HG02623 (cell line): ENCODE measurements around the gene BTG4.

Experiments used
- ATAC-seq: cut with Tn5 transposase; IDR thresholded peaks from one replicate; pipeline ENCODE4 v1.9.1; 2021; ENCODE audit warnings: moderate library complexity; ENCODE audit not compliant: unreplicated experiment

BTG4 gene

DNA sequence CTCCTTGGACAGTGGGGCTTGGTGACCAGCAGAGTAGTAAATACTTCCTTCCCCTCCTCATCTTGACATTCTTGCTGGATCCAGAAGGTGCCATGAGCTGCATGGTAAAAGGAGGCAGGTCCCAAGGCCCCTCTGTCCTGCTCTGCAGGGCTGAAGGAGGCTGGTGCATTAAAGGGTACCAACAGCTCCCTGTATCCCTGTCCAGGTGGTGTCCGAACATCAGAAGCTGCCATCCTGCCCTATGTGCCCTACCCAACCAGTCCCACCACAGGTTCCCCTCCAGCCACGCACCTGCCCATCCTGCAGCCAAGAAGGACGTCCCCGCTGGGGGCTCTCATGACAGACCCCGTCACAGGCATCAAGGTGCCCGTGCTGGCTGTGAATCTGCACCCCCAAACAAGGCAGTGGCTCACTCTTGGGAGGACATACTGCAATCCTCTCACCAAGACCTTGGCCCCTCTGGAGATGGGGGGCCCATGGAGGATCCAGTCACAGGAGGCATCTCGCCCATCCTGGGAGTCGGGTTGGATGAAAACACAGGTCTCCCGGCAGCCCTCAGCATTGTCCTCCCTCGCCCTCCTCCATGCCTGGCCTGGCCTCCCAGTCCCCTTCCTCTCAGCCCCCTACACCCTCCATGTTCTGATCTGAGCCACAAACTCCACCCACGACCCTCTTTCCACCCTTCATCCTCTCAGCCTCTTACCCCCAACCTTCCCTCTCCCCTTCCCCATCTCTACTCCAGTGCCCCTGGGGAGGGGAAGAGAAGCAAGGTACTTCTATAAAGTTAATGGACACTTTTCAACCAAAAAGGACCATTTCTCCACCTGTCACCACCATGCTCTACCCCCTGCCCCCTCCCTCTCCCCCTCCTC, 55.1 kb downstream of the BTG4 start:
- ATAC-seq: no peak

DNA sequence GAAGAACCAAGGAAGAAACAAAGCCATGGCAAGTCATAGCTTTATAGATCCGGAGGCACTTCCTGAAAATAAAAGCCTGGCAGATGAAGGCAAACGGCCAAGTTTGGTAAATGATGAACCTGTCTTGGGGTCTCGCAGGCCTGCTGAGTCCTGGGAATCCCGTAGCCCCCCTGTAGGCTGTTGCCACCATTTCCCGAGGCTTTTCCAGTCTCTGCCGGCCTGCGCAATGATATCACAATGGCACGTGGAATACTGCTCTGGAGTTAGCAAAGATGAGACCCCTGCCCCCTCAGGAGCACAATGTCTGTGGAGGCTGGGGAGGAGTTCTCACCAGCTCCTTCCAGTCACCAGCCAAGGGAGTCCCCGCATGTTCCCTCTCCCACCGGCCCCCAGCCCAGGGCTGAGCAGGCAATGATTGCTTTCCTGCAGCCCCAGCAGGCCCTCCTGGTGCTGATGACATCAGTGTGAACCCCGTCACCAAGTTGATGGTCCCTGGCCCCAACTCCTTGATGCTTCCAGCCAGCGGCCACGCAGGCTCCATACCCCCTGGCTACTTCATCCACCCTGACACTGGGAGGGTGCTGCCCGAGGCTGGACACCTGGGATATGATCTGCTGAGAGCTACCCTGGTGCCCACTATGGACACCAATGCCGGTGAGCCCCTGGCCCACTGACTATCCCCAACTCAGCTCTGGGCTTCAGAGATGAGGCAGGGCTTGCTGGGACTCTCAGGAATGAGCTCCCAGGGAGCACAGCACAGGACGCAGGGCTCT, 55.9 kb downstream of the BTG4 start:
- no peak for ATAC-seq

DNA sequence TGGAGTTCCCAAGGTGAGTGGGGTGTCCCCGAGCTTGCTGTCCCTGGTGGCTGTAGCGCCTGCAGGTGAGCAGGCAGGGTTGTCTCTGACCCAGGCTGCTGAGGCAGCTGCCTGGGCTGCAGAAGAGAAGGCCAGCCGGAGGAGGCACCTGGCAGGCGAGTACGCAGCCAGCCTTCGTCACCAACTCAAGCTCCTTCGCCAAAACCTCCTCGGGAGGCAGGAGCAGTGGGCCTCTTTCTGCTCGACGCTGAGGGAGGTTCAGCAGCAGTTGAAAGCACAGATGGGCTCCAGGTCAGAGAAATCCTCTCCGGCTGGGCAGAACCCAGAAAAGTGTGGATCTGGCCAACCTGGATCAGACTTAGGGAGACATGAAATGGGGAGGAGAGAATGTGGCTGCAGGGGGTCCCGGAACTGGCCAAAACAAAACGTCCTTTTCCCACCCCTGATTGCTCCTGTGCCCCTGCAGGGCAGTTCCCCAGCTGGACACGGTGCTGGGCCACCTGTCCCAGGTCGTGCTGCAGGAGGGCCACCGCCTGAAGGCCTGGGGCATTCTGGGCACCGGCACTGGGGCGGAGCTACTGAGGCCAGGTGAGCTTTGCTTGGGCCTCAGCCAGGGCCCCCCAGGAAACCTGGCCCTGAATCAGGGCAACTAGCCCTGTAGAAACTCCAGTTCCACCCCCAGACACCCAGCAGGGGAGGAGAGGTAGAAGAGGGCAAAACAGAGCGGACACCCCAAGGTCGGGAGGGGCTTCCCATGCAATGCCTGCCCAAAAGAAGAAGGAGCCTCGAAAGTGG, 56.7 kb downstream of the BTG4 start:
- ATAC-seq: no peak

DNA sequence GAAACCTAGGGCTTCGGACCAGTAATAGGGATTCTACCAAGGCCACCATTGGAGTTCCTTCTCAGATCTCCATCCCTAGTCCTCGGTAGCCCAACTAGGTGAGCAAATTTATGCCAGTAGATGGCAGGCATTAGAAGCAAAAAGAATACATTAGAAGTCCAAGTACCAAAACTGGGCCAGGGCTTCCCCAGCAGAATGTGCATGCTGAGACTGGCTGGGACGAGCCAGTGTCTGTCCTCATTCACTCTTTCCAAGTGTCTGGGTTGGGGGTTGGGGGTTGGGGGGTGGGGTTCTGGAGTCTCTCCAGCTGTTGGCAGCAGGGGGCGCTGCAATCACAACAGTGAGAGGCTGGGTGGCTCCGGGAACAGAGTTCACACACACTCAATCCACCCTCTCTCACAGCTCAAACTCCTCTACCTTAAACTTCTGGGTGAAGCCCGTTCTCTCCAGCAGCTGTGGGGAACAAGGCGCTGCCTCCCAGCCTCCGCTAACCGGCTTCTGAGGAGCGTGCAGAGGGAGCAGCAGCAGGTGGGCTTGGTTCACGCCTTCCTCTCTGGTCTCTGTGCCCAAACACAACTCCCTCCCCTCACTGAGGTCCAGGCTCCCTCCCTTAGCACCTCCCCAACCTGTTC, 57.5 kb downstream of the BTG4 start:
- ATAC-seq: no peak

DNA sequence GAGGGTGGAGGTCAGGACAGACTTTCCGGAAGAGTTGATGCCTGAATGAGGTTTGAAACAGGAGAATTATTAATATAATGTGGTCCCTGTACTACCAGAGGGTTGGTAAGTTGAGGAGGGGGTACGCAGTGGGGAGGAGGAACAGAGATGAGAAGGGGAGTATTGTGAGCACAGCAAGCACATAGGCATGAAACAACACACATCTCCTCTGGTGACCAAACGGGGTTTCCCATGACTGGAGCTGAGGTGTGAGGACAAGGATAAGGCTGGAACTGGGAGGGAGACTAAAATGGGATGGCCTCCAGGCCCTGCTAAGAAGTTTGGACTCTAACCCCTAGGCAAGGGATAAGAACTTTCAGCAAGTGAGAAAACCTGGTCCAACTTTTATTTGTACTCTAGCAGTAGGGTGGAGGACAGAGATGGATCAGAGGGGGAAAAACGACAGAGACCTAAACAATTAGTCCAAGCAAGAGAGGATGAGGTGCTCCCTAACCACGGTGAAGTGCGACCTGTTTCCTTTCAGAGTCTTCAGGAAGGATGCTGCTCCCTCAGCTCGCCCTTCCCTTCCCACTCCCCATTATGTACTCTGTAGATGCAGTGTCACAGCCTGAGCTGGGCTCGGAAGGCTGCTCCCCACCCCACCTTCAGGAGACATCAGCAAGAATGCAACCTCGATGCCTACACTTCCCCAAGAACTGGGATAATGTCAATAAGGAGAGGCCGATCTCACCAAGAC, 59.2 kb downstream of the BTG4 start:
- ATAC-seq: no peak

DNA sequence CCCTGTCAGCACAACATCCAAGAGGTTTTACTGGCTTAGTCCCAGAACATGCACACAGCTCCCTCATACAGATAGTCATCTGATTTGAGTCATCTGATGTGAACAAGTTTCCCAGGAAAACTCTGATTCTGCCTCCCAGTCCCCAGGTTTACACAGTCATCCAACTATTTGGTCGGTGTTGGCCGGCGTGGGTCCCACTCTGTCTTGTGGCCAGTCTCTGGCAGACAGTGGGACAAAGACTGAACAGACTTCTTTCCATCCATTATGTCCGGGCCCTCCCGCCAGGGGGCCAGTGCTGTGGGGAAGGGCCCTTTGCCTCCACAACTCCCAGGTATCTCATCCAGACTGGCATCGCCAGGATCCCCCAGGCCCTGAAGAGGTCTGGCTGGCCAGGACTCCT, 60.0 kb downstream of the BTG4 start:
- no peak for ATAC-seq

DNA sequence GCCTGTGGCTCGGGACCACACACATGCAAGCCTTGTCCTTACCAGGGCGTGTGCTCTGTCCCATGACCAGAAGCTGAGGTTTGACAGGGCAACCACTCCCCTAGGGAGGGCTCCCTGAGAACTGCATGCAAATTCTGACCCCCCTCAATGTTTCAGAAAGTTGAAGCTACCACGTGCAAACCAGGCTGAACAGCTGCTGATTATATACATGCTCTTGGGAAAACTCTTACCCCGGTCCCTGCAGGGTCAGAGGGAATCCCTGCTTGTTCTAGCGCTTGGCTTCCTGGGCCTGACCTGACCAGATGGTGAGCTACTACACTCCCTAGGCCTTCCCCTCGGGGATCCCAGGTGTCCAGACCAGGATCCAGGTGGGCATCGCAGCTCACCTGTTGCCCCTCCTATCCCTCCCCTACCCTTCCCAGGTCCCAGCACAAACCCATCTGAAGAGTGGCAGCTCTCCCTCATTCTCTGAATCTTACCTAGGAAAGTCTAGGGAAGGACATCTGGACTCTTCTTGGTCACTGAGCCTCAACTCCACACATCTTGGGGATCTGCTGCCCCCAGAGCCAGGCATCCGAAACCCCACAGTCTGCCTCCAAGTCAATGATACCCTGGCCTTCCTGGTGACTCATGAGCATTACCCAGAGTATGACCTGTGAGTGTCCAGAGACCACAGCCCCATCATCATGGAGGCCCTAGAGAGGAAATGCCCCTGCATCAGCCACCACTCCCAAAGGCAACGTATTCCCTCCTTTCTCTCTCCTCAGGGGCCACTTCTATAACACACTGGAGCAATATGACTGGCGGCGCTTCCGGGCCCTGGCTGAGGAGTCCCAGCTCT, 61.5 kb downstream of the BTG4 start:
- ATAC-seq: peak; percentile 81

DNA sequence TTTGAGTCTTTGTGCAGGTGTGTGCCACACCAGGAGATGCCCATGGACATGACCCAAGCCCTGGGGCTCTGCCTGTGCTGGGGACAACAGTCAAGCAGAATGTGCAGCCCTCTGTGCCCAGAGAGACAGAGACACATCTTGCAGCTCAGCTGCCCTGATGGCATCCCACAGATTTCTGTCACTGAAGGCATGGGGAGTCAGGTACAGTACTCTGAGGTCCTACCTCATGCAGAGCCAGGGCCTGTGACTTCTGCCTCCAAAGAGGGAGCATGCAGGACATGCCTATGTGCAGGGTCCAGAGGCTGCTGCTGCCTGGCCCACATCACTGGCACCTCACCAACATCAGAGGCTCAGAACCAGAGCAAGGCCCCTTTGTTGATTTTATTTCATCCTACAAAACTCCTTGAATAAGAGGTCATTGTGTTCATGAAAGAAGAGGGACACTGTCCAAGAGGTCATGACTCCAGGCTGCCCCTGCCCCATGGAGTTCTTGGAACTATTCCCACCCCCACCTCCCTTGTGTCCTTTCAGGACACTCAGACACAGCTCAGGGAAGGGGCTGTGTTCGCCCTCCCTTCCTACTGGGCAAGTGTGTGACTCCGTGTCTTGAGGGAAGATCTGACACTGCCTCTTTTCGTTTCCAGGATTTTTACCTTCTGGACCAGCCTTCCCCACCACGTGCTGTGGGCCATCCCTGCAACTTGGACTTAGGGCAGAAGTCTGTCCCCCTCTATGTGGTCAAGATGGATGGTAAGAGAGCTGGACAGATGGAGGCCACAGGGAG, 62.3 kb downstream of the BTG4 start:
- ATAC-seq: no peak

DNA sequence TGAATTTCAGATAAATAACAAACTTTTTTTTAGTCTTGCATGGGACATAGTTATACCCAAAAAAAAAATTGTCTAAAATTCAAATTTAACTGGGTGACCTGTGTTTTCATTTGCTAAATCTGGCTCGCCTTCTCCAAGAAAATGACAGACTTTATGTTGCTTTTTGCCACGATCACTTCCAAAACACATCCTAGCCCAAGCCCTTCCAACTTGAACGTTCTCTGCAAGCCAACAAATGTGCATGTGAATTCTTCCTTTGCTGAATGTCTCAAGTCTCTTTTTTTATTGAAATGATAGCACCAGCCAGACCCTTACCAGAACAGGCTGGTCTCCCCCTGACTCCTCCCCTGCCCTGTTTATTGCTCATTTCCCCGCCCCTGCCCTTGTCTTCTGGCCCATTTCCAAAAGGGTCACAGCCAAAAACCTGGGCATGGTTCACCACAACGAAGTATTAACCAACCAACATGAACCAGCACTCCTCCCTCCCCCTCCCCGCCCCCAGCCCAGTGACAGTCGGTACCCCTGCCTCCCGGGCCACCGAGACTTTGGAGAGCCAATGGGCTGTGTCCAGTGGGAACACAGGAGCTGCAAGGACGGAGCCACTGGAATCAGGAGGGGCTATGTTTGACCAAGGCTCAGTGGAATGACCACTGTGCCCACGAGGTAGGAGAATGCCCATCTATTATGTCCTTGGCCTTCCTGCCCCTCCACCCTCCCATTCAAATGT, 63.2 kb downstream of the BTG4 start:
- no peak for ATAC-seq

DNA sequence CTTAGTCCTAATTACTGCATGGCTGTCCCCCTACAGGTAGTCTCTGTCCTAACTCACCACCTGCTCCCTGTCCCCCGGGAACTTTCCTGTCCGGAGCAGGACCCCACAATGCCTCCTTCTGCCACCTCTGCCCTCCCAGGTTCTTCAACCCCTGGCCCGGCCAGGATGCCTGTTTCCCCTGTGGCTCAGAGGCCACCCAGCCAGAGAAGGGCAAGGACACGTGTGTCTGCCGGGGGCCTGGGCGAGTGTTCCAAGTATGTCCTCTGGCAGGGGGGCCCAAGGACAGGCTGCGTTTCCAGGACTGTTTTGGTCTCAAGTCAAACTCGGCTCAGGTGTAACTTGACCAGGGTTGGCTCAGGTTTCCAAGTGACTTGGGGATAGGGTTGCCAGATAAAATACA, 63.8 kb downstream of the BTG4 start:
- ATAC-seq: no peak

DNA sequence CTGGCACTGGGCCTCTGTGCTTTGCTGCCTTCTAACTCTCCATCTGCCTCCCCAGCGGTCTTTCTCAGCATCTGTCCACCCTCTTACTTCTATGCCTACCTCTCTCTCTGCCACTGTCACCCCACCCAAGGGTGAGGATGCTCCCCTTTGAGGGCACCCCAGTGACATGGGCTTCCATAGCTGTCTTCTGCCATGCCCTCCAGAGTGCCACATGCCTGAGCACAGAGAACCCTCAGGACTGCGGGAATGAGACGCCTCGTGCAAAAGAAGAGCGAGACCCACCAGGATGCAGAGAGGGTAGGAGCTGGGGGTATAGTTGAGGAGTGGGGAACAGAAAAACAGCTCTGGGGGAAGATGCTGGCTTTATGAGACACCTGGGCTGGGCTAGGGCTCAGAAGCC, 64.3 kb downstream of the BTG4 start:
- ATAC-seq: no peak

DNA sequence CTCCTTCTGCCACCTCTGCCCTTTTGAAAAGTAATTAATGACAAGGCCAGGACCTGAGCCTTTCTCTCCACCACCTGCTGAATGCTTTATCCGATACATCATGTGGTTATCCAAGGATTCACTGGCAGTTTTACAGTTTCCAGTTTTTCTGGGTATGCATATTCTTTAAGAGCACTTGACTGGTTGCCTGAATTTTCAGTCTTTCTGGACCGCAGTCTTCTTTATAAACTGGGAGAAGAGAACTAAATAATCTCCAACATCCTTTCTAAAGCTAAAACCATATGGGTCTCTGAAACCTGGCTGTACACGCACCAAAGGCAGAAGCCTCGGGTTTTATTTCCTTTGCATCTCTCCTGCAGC, 65.1 kb downstream of the BTG4 start:
- no peak for ATAC-seq

DNA sequence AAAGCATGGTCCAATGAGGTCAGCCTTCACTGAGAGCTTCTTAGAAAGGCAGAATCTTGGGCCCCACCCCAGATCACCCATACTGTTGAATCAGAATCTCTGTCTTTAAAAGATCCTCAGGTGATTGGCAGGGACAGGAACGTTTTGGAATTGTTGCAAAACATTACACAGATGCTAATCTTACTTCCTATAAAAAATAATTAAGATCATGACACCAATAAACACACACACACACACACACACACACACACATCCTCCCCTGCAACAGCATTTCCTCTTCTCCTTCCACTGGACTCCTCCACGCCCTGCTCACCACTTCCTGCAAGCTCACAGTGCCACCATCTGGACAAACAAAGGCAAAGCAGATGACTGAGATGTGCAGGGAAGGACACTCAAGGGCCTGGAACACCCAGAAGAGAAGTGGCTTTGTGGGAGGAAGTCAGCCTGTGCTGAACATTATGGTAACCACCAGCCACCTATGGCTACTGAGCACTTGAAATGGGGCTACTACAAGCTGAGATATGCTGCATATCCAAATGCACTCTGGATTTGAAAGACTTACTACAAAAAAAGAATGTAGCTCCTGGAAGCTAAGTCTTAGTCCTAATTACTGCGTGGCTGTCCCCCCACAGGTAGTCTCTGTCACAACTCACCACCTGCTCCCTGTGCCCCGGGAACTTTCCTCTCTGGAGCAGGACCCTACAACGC, 65.6 kb downstream of the BTG4 start:
- ATAC-seq: peak; percentile 85

DNA sequence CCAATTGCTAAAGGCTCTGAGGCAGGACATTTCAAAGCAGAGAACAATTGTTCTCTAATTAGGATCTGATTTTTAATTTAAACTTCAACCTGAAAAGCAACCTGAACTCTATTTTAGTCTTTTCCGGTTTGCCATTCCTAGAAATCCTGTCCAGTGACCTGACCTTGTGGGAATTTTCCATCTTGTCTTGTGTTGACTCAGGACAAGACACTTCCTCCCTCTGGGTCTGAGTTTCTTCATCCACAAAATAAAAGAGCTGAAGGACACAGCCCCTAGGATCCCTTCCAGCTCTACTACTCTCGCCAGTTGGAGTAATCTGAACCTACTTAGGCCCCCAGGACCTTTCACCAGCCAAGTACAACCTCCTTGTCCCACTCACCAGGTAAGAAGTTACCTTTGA, 66.6 kb downstream of the BTG4 start:
- ATAC-seq: no peak
